ENCODE results near the gene SOHLH1.
A peak's percentile ranks its signal among the peaks of the same experiment; 100 is the strongest.

The SOHLH1 gene

GRCh38 chr9:135701959-135702721, 2.9 kb upstream of the SOHLH1 start, which contains the start of gene KCNT1:
TSS of gene KCNT1 (plus strand) at chr9:135702185. CDS start at chr9:135702259, 74 bp downstream.
- DNase-seq, result peak; percentile 72

GRCh38 chr9:135701067-135701958, 2.0 kb upstream of the SOHLH1 start:
- peak; percentile 9 for DNase-seq

- no peak for DNase-seq
Observed at GRCh38 chr9:135700525-135700924, 1.2 kb upstream of the SOHLH1 start.

- no peak for DNase-seq
Observed at GRCh38 chr9:135698767-135699166, 514 bp downstream of the SOHLH1 start.

- no peak for DNase-seq
Observed at GRCh38 chr9:135698236-135698635, 1.0 kb downstream of the SOHLH1 start.

- DNase-seq, result no peak
Observed at GRCh38 chr9:135697226-135697625, 2.1 kb downstream of the SOHLH1 start.

GRCh38 chr9:135696446-135696845, 2.8 kb downstream of the SOHLH1 start:
- no peak for DNase-seq

- DNase-seq, result no peak
Observed at GRCh38 chr9:135695642-135696041, 3.6 kb downstream of the SOHLH1 start.

- DNase-seq, result no peak
Observed at GRCh38 chr9:135695036-135695435, 4.2 kb downstream of the SOHLH1 start.

GRCh38 chr9:135694414-135694813, 4.9 kb downstream of the SOHLH1 start:
- no peak for DNase-seq

- no peak for DNase-seq
Observed at GRCh38 chr9:135693771-135694170, 5.5 kb downstream of the SOHLH1 start.

- no peak for DNase-seq
Observed at GRCh38 chr9:135693265-135693664, 6.0 kb downstream of the SOHLH1 start.

GRCh38 chr9:135692410-135692809, 6.9 kb downstream of the SOHLH1 start:
- DNase-seq, result no peak

- no peak for DNase-seq
Observed at GRCh38 chr9:135690836-135691570, 8.3 kb downstream of the SOHLH1 start.

- DNase-seq, result no peak
Observed at GRCh38 chr9:135689011-135689410, 10.3 kb downstream of the SOHLH1 start.

- DNase-seq, result no peak
Observed at GRCh38 chr9:135687216-135687615, 12.1 kb downstream of the SOHLH1 start.

GRCh38 chr9:135684691-135685090, 14.6 kb downstream of the SOHLH1 start:
- no peak for DNase-seq

- DNase-seq, result no peak
Observed at GRCh38 chr9:135683401-135684034, 15.8 kb downstream of the SOHLH1 start.

GRCh38 chr9:135681161-135681560, 18.1 kb downstream of the SOHLH1 start:
- no peak for DNase-seq

GRCh38 chr9:135680056-135680455, 19.2 kb downstream of the SOHLH1 start:
- DNase-seq, result no peak

GRCh38 chr9:135678236-135679017, 20.9 kb downstream of the SOHLH1 start:
- no peak for DNase-seq

- DNase-seq, result no peak
Observed at GRCh38 chr9:135677641-135678168, 21.6 kb downstream of the SOHLH1 start.
